Measurements from ENCODE around the gene SMC1B.

SMC1B gene

GRCh38 chr22:45423524-45423923, 10.1 kb upstream of the SMC1B start:
- TF ChIP-seq CTCF (IDR thresholded peaks at IDR 0.05; ENCODE audit: extremely low read depth, missing control alignments), result no peak
- DNase-seq (ENCODE audit: low spot score), result no peak

GRCh38 chr22:45422237-45422983, 9.0 kb upstream of the SMC1B start:
- no peak for TF ChIP-seq CTCF (IDR thresholded peaks at IDR 0.05; ENCODE audit: extremely low read depth, missing control alignments)
- no peak for DNase-seq (ENCODE audit: low spot score)

- no peak for DNase-seq (ENCODE audit: low spot score)
- no peak for TF ChIP-seq CTCF (IDR thresholded peaks at IDR 0.05; ENCODE audit: extremely low read depth, missing control alignments)
Observed at GRCh38 chr22:45421349-45422055, 8.1 kb upstream of the SMC1B start.

GRCh38 chr22:45420539-45420938, 7.1 kb upstream of the SMC1B start:
- no peak for TF ChIP-seq CTCF (IDR thresholded peaks at IDR 0.05; ENCODE audit: extremely low read depth, missing control alignments)
- no peak for DNase-seq (ENCODE audit: low spot score)

DNA sequence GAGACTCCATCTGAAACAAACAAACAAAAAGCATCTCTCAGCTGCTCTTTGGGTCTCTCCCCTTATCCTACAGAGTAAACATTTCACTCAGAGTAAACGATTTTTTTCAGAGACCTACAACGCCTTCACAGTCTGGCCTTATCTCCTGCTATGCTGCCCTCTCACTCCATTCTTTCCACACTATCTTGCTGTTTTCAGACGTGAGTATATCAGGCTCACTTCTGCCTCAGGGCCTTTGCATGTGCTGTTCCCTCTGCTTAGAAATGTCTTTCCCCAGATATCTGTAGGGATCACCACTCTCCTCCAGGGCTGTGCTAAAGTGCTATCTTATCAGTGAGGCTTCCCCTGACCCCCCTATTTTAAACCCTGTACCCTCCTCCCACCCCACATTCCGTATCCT, 6.6 kb upstream of the SMC1B start:
- TF ChIP-seq CTCF (IDR thresholded peaks at IDR 0.05; ENCODE audit: extremely low read depth, missing control alignments), result no peak
- DNase-seq (ENCODE audit: low spot score), result no peak

DNA sequence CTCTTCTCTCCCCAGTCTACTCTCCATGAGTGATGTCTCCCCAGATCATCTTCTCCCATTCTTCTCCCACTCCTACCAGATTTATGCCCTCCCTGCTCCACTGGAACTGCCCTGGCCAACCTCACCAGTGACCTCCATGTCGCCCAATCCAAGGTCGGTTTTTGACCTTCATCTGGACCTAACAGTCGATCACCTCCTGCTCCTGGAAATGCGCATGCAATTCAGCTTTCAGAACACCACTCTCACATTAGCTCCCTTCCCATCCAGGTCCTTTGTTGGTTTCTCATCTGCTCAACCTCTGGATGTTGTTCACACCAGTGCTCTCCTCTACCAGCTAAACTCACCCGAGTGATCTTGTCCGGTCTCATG, 5.4 kb upstream of the SMC1B start:
- DNase-seq (ENCODE audit: low spot score), result no peak
- no peak for TF ChIP-seq CTCF (IDR thresholded peaks at IDR 0.05; ENCODE audit: extremely low read depth, missing control alignments)

DNA sequence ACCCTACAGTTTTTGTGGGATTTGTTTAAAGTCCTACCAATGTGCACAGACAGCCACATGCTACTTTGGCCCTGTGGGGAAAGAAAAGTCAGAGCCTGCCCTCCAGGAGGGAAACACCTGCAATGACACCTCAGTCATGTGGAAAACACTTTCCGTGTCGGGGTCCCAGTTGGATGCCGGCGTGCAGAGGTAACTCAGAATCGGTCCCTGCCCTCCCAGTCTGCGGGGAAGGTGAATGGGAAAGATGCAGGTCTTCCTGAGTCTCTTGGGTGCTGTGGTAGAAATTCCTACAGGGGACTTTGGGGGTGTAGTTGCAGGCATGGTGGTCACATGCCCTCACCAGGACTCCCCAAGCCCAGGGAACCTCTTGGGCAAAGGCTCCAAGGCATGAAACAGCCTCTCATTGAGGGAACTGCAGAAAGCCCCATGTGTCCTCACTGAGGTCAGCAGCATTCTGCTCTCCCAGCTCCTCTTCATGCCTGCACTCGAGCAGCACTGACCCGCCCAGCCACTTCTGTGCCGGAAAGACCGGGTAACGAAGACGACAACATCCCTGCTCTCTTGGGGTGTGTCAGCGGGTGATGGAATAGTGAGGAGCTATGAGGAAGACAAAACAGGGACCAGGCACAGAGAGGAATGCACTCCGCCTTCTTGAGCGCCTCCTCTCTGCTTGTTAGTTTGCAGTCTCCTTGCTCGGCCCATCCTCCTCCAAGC, 4.8 kb upstream of the SMC1B start:
- no peak for DNase-seq (ENCODE audit: low spot score)
- TF ChIP-seq CTCF (IDR thresholded peaks at IDR 0.05; ENCODE audit: extremely low read depth, missing control alignments), result no peak

Measured in GM20000 (cell line).